OCI-LY1 (cell line): ENCODE measurements around the gene SEMA3F.

Experiments used
- H2AFZ ChIP-seq: fragments of 200-600 bp; sonication (generic), shearing (Covaris generic); 2 replicates; pipeline ENCODE4 v1.6.0; 2014; ENCODE audit warnings: antibody characterized with exemption, mild to moderate bottlenecking, low read length
- H3F3A ChIP-seq: fragments of 200-600 bp; sonication (generic), shearing (Covaris generic); 2 replicates; pipeline ENCODE4 v1.6.0; 2014; ENCODE audit warnings: mild to moderate bottlenecking, antibody characterized with exemption, low read length, moderate library complexity; ENCODE audit not compliant: insufficient read depth
- H3K27ac ChIP-seq: fragments of 200-600 bp; sonication (generic); 2 replicates; pipeline ENCODE4 v1.5.1; 2014; ENCODE audit warnings: low read length, mixed run types, mild to moderate bottlenecking, low read depth; ENCODE audit not compliant: poor library complexity, severe bottlenecking
- H3K27me3 ChIP-seq: fragments of 200-600 bp; sonication (generic); 2 replicates; pipeline ENCODE4 v1.6.0; 2014; ENCODE audit warnings: antibody characterized with exemption, mild to moderate bottlenecking, low read length, moderate library complexity; ENCODE audit not compliant: insufficient read depth
- H3K36me3 ChIP-seq: fragments of 200-600 bp; sonication (generic); 2 replicates; pipeline ENCODE4 v1.6.1; 2014; ENCODE audit warnings: mild to moderate bottlenecking, antibody characterized with exemption, low read length, moderate library complexity, mixed read lengths; ENCODE audit not compliant: insufficient read depth
- H3K4me1 ChIP-seq: fragments of 200-600 bp; sonication (generic); 2 replicates; pipeline ENCODE4 v1.5.1; 2014; ENCODE audit warnings: mild to moderate bottlenecking, low read length, moderate library complexity; ENCODE audit not compliant: insufficient read depth, severe bottlenecking
- H3K4me2 ChIP-seq: fragments of 200-600 bp; sonication (generic), shearing (Covaris generic); 2 replicates; pipeline ENCODE4 v1.6.1; 2014; ENCODE audit warnings: low read length
- H3K4me3 ChIP-seq: fragments of 200-600 bp; sonication (generic); 2 replicates; pipeline ENCODE4 v1.5.1; 2014; ENCODE audit warnings: low read length, low read depth, mild to moderate bottlenecking, mixed read lengths; ENCODE audit not compliant: poor library complexity, severe bottlenecking
- H3K79me2 ChIP-seq: fragments of 200-600 bp; shearing (Covaris generic); 2 replicates; pipeline ENCODE4 v1.6.1; 2016; ENCODE audit warnings: mixed run types, low read length, mixed read lengths; ENCODE audit not compliant: insufficient read depth
- H3K9ac ChIP-seq: fragments of 200-600 bp; sonication (generic), shearing (Covaris generic); 2 replicates; pipeline ENCODE4 v1.6.1; 2014; ENCODE audit warnings: mild to moderate bottlenecking, low read length, mixed read lengths
- H3K9me2 ChIP-seq: fragments of 200-600 bp; sonication (generic), shearing (Covaris generic); 2 replicates; pipeline ENCODE4 v1.6.1; 2014; ENCODE audit warnings: low read depth, mild to moderate bottlenecking, low read length, mixed read lengths
- H3K9me3 ChIP-seq: fragments of 200-600 bp; shearing (Covaris generic); 2 replicates; pipeline ENCODE4 v1.6.1; 2014; ENCODE audit warnings: low read length, mixed read lengths
- H4K20me1 ChIP-seq: fragments of 200-600 bp; sonication (generic), shearing (Covaris generic); 2 replicates; pipeline ENCODE4 v1.6.0; 2016; ENCODE audit warnings: mild to moderate bottlenecking, low read length; ENCODE audit not compliant: insufficient read depth
- CTCF ChIP-seq: fragments of 200-600 bp; sonication (generic), shearing (Covaris generic); IDR thresholded peaks from 2 replicates; pipeline ENCODE4 v1.5.1; 2017; ENCODE audit warnings: mild to moderate bottlenecking, antibody characterized with exemption, low read length, moderate library complexity, mixed read lengths
- EZH2 ChIP-seq: fragments of 200-600 bp; sonication (generic), shearing (Covaris generic); IDR thresholded peaks from 2 replicates; pipeline ENCODE4 v1.8.0; 2017; ENCODE audit warnings: borderline replicate concordance, mixed run types, mild to moderate bottlenecking, antibody characterized with exemption, low read length, moderate library complexity, mixed read lengths

Gene SEMA3F

GRCh38 chr3:50219285-50219684 lies 64.2 kb downstream of the SEMA3F start:
- H3K4me3 ChIP-seq: no peak overlapping the region
- no peaks in the 10 kb centered on the region for H3F3A ChIP-seq
- H3K9me3 ChIP-seq: no peaks in the 10 kb centered on the region
- H3K4me2 ChIP-seq: no peak overlapping the region
- H3K9me2 ChIP-seq: no peaks in the 10 kb centered on the region
- H2AFZ ChIP-seq: no peak overlapping the region
- H3K36me3 ChIP-seq: no peaks in the 10 kb centered on the region
- no peaks in the 10 kb centered on the region for H3K79me2 ChIP-seq
- no peaks in the 10 kb centered on the region for H4K20me1 ChIP-seq
- TF ChIP-seq CTCF (no peak), EZH2 (no peak)
- H3K4me1 ChIP-seq: no peaks in the 10 kb centered on the region
- H3K27ac ChIP-seq: no peak overlapping the region
- no peak overlapping the region for H3K9ac ChIP-seq
- peaks cover 14% of the 10 kb centered on the region; the same call in 1 of the 2 replicates for H3K27me3 ChIP-seq

DNA sequence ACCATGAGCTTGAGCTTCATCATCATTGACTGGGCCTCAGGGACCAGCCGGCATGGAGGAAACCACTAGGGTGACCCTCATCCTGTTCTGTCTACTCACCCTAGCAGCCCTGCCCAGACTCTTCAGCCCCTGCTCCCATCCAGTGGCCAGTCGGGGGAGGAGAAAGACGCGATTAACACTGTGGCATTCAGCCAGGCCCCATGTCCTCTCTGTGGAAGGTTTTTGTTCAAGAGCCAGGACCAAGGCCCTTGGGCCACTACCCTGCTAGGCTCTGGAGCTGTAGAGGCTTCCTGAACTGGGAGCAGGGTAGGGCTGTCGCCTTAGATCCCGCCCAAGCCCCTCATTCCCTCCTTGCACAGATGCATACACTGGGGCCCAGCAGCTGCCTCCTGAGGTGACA lies 65.0 kb downstream of the SEMA3F start:
- Histone ChIP-seq H3K79me2 (no peaks in the 10 kb centered on the region), H3K27ac (no peak overlapping the region)

DNA sequence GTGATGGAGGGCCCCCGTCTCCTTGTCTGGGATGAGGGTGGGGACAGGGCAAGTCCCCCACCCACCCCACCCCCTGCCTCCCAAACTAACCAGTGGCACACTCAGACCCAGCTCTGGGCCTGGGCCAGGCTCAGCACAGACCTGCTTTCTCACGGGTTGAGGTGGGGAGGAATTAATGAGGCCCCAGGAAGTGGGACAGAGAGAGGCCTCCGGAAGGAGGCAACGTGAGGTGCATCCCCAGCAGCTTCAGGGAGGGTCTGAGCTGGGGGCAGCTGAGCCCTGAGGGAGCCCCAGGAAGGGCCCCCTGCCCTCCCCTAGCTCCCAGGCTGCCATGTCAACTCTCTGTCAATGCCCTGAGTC lies 65.9 kb downstream of the SEMA3F start:
- Histone ChIP-seq H3K4me1 (no peaks in the 10 kb centered on the region), H3K9me3 (no peaks in the 10 kb centered on the region), H3K4me2 (no peak overlapping the region), H2AFZ (no peak overlapping the region), H3K9ac (no peak overlapping the region), H3K36me3 (no peaks in the 10 kb centered on the region), H3K4me3 (no peak overlapping the region), H3K27me3 (peaks cover 13% of the 10 kb centered on the region; the same call in 1 of the 2 replicates), H3K27ac (no peak overlapping the region), H3K9me2 (no peaks in the 10 kb centered on the region), H4K20me1 (no peaks in the 10 kb centered on the region), H3K79me2 (no peaks in the 10 kb centered on the region), H3F3A (no peaks in the 10 kb centered on the region)
- TF ChIP-seq EZH2 (no peak), CTCF (no peak)

More for the DNA sequence above, 65.0 kb downstream of the SEMA3F start:
- TF ChIP-seq CTCF: no peak
- TF ChIP-seq EZH2: no peak
- Histone ChIP-seq H3K27me3 (peaks cover 14% of the 10 kb centered on the region; the same call in 1 of the 2 replicates), H2AFZ (no peak overlapping the region), H3K9ac (no peak overlapping the region), H4K20me1 (no peaks in the 10 kb centered on the region), H3K36me3 (no peaks in the 10 kb centered on the region), H3F3A (no peaks in the 10 kb centered on the region), H3K4me2 (no peak overlapping the region), H3K4me1 (no peaks in the 10 kb centered on the region), H3K9me2 (no peaks in the 10 kb centered on the region), H3K9me3 (no peaks in the 10 kb centered on the region), H3K4me3 (no peak overlapping the region)
